ENCODE data around the gene TAOK3.

DNA sequence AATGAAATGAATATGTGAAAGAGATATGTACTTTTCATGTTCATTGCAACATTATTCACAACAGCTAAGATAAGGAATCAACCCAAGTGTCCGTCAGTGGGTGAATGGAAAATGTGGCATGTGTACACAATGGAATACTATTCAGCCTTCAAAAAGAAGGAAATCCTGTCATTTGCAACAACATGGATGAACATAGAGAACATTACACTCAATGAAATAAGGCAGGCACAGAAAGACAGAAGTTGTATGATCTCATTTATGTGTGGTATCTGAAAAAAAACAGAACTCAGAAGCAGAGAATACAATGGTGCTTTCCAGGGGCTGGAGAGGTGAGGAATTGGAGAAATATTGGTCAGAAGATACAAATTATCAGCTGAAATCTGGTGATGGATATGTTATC is 54.0 kb downstream of the TAOK3 start:
- TF ChIP-seq EZH2 (IDR thresholded peaks at IDR 0.05; ENCODE audit: low read depth, low read length, severe bottlenecking) (no peak), CHD2 (IDR thresholded peaks at IDR 0.05; ENCODE audit: low read length) (no peak), BACH1 (IDR thresholded peaks at IDR 0.05; ENCODE audit: low read length) (no peak)
- TF ChIP-seq, protein P1, sequence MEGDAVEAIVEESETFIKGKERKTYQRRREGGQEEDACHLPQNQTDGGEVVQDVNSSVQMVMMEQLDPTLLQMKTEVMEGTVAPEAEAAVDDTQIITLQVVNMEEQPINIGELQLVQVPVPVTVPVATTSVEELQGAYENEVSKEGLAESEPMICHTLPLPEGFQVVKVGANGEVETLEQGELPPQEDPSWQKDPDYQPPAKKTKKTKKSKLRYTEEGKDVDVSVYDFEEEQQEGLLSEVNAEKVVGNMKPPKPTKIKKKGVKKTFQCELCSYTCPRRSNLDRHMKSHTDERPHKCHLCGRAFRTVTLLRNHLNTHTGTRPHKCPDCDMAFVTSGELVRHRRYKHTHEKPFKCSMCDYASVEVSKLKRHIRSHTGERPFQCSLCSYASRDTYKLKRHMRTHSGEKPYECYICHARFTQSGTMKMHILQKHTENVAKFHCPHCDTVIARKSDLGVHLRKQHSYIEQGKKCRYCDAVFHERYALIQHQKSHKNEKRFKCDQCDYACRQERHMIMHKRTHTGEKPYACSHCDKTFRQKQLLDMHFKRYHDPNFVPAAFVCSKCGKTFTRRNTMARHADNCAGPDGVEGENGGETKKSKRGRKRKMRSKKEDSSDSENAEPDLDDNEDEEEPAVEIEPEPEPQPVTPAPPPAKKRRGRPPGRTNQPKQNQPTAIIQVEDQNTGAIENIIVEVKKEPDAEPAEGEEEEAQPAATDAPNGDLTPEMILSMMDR (IDR thresholded peaks at IDR 0.05; ENCODE audit: control extremely low read depth in 1 of 3, insufficient read depth in 1 of 3, low read depth in 1 of 3, low read length in 3 of 3) = no peak
